ENCODE data around the gene PCDH10.

DNA sequence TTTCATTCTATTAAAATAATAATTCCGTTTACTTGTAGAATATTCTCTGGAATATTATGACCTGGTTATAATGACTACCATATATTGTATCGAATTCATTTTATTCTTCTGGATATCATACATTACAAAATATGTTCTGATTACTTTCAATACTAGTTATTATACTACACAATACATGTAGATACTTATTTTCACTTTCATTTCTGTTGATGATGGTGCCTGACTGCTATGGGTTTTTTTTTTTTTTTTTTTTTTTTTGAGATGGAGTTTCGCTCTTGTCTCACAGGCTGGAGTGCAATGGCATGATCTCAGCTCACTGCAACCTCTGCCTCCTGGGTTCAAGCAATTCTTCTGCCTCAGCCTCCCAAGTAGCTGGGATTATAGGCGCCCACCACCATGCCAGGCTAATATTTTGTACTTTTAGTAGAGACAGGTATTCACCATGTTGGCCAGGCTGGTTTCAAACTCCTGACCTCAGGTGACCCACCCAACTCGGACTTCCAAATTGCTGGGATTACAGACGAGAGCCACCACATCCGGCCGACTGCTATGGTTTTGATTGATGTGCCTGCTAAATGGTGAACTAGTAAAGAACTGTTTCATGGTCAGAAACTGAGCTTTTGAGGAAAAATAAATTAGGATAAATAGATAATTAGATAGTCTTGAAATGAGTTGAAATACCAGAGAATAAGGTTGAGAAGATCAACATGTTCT is 39.5 kb downstream of the PCDH10 start:
- TF ChIP-seq, protein P1, sequence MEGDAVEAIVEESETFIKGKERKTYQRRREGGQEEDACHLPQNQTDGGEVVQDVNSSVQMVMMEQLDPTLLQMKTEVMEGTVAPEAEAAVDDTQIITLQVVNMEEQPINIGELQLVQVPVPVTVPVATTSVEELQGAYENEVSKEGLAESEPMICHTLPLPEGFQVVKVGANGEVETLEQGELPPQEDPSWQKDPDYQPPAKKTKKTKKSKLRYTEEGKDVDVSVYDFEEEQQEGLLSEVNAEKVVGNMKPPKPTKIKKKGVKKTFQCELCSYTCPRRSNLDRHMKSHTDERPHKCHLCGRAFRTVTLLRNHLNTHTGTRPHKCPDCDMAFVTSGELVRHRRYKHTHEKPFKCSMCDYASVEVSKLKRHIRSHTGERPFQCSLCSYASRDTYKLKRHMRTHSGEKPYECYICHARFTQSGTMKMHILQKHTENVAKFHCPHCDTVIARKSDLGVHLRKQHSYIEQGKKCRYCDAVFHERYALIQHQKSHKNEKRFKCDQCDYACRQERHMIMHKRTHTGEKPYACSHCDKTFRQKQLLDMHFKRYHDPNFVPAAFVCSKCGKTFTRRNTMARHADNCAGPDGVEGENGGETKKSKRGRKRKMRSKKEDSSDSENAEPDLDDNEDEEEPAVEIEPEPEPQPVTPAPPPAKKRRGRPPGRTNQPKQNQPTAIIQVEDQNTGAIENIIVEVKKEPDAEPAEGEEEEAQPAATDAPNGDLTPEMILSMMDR (IDR thresholded peaks at IDR 0.05; ENCODE audit: insufficient read depth, low read length): no peak
- no peak for TF ChIP-seq POLR2AphosphoS5 (IDR thresholded peaks at IDR 0.05; ENCODE audit: low read depth)
- TF ChIP-seq SPI1 (IDR thresholded peaks at IDR 0.05; ENCODE audit: borderline replicate concordance, low read depth): no peak
- TF ChIP-seq, protein P2, sequence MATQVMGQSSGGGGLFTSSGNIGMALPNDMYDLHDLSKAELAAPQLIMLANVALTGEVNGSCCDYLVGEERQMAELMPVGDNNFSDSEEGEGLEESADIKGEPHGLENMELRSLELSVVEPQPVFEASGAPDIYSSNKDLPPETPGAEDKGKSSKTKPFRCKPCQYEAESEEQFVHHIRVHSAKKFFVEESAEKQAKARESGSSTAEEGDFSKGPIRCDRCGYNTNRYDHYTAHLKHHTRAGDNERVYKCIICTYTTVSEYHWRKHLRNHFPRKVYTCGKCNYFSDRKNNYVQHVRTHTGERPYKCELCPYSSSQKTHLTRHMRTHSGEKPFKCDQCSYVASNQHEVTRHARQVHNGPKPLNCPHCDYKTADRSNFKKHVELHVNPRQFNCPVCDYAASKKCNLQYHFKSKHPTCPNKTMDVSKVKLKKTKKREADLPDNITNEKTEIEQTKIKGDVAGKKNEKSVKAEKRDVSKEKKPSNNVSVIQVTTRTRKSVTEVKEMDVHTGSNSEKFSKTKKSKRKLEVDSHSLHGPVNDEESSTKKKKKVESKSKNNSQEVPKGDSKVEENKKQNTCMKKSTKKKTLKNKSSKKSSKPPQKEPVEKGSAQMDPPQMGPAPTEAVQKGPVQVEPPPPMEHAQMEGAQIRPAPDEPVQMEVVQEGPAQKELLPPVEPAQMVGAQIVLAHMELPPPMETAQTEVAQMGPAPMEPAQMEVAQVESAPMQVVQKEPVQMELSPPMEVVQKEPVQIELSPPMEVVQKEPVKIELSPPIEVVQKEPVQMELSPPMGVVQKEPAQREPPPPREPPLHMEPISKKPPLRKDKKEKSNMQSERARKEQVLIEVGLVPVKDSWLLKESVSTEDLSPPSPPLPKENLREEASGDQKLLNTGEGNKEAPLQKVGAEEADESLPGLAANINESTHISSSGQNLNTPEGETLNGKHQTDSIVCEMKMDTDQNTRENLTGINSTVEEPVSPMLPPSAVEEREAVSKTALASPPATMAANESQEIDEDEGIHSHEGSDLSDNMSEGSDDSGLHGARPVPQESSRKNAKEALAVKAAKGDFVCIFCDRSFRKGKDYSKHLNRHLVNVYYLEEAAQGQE (IDR thresholded peaks at IDR 0.05; ENCODE audit: insufficient replicate concordance, low read depth): no peak
